ENCODE measurements around the gene MYO1H. TPM values are rescaled to one million over a fixed set of nuclear protein-coding genes. Genes with fewer than 3 reads are reported as not detected.

The MYO1H gene
- total RNA-seq, 1 donor from 2014 or later: 4.4 TPM

DNA sequence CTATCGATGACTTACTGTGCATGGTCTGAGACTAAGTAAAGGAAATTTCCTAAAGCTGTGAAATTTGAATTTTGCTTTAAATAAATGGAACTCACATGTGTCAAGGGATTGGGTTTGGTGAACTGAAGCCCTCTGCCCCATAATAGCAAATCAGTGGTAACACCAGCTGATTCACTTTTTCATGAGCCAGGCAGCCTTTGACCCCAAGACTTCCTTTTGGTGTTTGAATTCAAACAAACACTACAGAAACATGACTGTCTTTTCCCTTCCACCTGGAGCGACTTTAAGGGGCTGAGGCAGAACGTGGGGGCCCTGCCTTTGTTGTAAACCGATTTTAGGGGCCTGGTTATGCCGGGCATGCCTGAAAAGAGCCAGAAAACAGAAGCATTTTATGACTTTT is 100.6 kb downstream of the MYO1H start:
- TF ChIP-seq, protein P1, sequence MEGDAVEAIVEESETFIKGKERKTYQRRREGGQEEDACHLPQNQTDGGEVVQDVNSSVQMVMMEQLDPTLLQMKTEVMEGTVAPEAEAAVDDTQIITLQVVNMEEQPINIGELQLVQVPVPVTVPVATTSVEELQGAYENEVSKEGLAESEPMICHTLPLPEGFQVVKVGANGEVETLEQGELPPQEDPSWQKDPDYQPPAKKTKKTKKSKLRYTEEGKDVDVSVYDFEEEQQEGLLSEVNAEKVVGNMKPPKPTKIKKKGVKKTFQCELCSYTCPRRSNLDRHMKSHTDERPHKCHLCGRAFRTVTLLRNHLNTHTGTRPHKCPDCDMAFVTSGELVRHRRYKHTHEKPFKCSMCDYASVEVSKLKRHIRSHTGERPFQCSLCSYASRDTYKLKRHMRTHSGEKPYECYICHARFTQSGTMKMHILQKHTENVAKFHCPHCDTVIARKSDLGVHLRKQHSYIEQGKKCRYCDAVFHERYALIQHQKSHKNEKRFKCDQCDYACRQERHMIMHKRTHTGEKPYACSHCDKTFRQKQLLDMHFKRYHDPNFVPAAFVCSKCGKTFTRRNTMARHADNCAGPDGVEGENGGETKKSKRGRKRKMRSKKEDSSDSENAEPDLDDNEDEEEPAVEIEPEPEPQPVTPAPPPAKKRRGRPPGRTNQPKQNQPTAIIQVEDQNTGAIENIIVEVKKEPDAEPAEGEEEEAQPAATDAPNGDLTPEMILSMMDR (IDR thresholded peaks at IDR 0.05; ENCODE audit: unreplicated experiment): no peak
- peak overlapping the region; percentile 84 for H3K27ac Mint-ChIP-seq (ENCODE audit: unreplicated experiment)
- H3K27me3 Mint-ChIP-seq (ENCODE audit: unreplicated experiment): peaks cover 5% of the 10 kb centered on the region
- no peak for DNase-seq (ENCODE audit: low spot score)
- no peaks in the 10 kb centered on the region for H3K9me3 Mint-ChIP-seq (ENCODE audit: unreplicated experiment)
- H3K36me3 Mint-ChIP-seq (ENCODE audit: low read depth, unreplicated experiment): peaks cover 52% of the 10 kb centered on the region
- H3K4me1 Mint-ChIP-seq (ENCODE audit: unreplicated experiment): peaks cover 68% of the 10 kb centered on the region
- no peak overlapping the region for H3K4me3 Mint-ChIP-seq (ENCODE audit: unreplicated experiment)

DNA sequence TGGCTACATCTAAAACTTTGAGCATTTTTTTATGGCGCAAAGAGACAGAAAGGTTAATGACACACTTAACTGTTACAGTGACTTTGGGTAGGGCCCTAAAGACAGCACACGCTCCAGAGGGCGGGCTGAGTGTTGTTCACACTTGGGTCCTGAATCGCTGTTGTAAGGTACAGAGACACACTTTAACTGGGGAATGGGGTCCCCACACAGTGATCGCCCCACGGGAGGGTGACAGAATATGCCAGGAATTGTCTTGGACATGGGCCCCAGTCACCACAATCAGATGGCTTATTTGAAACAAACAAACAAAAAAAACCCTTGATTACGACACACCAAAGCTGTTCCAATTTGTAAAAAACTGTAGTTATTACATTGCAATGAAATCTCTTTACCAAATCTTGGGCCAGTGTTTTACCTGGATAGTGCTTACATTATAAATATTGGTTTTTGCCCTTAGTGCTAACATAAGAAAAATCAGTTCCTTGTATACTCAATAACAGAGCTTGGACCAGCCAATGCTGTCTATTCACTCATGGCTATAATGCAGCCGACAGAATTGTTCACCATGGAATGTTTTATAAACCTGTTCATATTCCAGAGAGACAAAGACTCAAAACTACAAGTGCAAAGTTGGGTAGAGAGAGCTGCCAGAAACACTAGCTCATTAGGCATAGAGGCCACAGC is 101.1 kb downstream of the MYO1H start:
- Mint-ChIP-seq H3K4me3 (ENCODE audit: unreplicated experiment) (peak overlapping the region; percentile 23), H3K36me3 (ENCODE audit: low read depth, unreplicated experiment) (peaks cover 57% of the 10 kb centered on the region), H3K27ac (ENCODE audit: unreplicated experiment) (peak overlapping the region; percentile 84), H3K9me3 (ENCODE audit: unreplicated experiment) (no peaks in the 10 kb centered on the region), H3K27me3 (ENCODE audit: unreplicated experiment) (peaks cover 5% of the 10 kb centered on the region), H3K4me1 (ENCODE audit: unreplicated experiment) (peaks cover 69% of the 10 kb centered on the region)
- DNase-seq (ENCODE audit: low spot score): no peak
- TF ChIP-seq, protein P1 (IDR thresholded peaks at IDR 0.05; ENCODE audit: unreplicated experiment): no peak

DNA sequence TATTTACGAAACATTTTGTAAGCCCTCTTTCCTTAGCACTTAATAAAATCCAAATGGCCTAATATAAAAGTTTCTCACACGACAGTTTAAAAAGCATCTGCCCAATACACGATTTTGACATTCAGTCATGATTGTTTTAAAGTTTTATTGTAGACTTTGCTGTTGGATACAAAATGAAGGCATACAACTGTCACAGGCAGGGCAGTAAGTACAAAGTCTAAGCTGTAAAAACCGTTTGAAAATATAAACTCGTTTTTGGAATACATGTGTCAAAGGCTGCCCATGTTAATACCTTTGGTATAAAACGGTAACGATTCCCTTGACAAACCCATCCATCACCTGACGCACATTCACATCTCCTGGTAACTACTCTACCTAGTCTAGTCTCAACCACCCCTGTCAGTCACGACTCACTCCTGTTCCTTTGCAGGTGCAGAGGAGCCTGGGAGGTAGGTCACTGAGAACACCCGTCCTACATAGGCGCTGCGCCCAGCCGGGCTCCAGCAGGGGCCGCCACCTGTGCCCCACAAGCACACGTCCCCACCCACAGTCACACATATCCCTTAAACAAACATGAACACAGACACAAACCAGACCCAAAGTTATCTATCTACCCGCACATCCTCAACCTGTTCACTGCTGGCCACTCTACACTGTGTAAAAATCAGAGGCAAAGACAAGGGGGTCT is 102.3 kb downstream of the MYO1H start:
- no peak for DNase-seq (ENCODE audit: low spot score)
- peaks cover 60% of the 10 kb centered on the region for H3K4me1 Mint-ChIP-seq (ENCODE audit: unreplicated experiment)
- TF ChIP-seq, protein P1 (IDR thresholded peaks at IDR 0.05; ENCODE audit: unreplicated experiment): no peak
- H3K36me3 Mint-ChIP-seq (ENCODE audit: low read depth, unreplicated experiment): peaks cover 56% of the 10 kb centered on the region
- no peak overlapping the region for H3K4me3 Mint-ChIP-seq (ENCODE audit: unreplicated experiment)
- H3K27me3 Mint-ChIP-seq (ENCODE audit: unreplicated experiment): peaks cover 5% of the 10 kb centered on the region
- H3K27ac Mint-ChIP-seq (ENCODE audit: unreplicated experiment): peak overlapping the region; percentile 25
- no peaks in the 10 kb centered on the region for H3K9me3 Mint-ChIP-seq (ENCODE audit: unreplicated experiment)

DNA sequence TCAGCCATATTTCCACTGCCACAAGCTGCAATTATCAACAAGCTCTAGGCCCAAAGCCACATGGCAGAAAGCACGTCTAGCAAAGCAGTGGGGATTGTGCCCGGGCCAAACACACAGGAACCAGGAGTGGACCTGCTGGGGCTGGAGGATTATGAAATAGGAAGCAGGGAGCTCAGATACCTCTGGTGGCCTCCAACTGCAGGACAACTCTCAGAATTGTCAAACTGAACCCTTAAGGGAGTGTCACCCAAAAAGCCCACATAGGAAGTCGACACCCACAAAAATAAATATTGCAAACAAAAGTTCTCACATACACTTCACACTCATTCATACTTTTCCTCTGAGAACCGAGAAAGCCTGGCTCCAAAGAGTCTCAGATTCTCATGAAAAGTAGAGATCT is 103.3 kb downstream of the MYO1H start:
- H3K27ac Mint-ChIP-seq (ENCODE audit: unreplicated experiment): peak overlapping the region; percentile 77
- peaks cover 5% of the 10 kb centered on the region for H3K27me3 Mint-ChIP-seq (ENCODE audit: unreplicated experiment)
- DNase-seq (ENCODE audit: low spot score): no peak
- H3K9me3 Mint-ChIP-seq (ENCODE audit: unreplicated experiment): no peaks in the 10 kb centered on the region
- H3K4me1 Mint-ChIP-seq (ENCODE audit: unreplicated experiment): peaks cover 50% of the 10 kb centered on the region
- H3K4me3 Mint-ChIP-seq (ENCODE audit: unreplicated experiment): peak overlapping the region; percentile 34
- peaks cover 62% of the 10 kb centered on the region for H3K36me3 Mint-ChIP-seq (ENCODE audit: low read depth, unreplicated experiment)
- TF ChIP-seq, protein P1 (IDR thresholded peaks at IDR 0.05; ENCODE audit: unreplicated experiment): no peak

DNA sequence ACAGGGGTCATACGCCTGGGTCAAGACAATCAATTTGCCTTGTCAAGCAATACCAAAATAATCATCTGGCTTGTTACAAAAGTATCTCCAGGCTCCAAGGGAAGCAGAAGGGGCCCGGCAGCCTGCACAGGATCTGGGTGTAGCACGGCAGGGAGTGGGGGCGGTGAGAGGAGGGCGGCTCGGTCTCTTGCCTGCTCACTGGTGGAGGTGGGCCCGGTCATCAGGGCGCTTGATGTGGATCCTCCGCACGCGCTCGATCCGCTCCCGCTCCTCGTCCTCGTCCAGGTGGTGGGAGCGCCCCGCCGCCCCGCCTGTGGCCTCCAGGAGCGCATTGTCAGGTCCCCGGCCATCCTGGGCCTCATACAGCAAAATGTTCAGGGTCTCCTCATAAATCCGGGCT is 103.7 kb downstream of the MYO1H start:
- H3K4me3 Mint-ChIP-seq (ENCODE audit: unreplicated experiment): peak overlapping the region; percentile 34

More for the DNA sequence above, 103.7 kb downstream of the MYO1H start:
- no peak for DNase-seq (ENCODE audit: low spot score)
- H3K36me3 Mint-ChIP-seq (ENCODE audit: low read depth, unreplicated experiment): peaks cover 65% of the 10 kb centered on the region
- no peaks in the 10 kb centered on the region for H3K9me3 Mint-ChIP-seq (ENCODE audit: unreplicated experiment)
- H3K27ac Mint-ChIP-seq (ENCODE audit: unreplicated experiment): peak overlapping the region; percentile 77
- H3K4me1 Mint-ChIP-seq (ENCODE audit: unreplicated experiment): peaks cover 48% of the 10 kb centered on the region
- TF ChIP-seq, protein P1 (IDR thresholded peaks at IDR 0.05; ENCODE audit: unreplicated experiment): no peak
- H3K27me3 Mint-ChIP-seq (ENCODE audit: unreplicated experiment): peaks cover 5% of the 10 kb centered on the region
